ENCODE results near the gene ZBTB22.

DNA sequence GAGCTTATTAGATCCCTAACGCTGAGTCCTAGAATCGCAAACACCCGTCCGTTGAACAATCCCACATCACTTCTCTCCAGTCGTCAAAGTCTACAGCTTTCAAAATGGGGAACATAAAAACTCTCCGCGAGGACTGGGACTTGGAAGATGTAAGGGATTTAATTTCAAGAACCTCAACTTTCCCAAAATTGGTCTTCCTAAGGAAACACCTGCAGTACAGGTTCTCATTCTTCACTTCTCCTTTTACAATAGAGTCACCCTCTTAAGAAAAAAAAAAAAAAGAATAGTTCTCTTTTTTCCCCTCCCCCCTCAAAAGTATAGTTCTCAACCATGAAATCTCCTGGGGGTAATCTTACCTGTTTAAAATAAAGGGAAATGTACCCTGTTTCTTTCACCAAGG, 6.6 kb upstream of the ZBTB22 start:
- TF ChIP-seq, protein P1, sequence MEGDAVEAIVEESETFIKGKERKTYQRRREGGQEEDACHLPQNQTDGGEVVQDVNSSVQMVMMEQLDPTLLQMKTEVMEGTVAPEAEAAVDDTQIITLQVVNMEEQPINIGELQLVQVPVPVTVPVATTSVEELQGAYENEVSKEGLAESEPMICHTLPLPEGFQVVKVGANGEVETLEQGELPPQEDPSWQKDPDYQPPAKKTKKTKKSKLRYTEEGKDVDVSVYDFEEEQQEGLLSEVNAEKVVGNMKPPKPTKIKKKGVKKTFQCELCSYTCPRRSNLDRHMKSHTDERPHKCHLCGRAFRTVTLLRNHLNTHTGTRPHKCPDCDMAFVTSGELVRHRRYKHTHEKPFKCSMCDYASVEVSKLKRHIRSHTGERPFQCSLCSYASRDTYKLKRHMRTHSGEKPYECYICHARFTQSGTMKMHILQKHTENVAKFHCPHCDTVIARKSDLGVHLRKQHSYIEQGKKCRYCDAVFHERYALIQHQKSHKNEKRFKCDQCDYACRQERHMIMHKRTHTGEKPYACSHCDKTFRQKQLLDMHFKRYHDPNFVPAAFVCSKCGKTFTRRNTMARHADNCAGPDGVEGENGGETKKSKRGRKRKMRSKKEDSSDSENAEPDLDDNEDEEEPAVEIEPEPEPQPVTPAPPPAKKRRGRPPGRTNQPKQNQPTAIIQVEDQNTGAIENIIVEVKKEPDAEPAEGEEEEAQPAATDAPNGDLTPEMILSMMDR (IDR thresholded peaks at IDR 0.05): no peak
- TF ChIP-seq POLR2A (IDR thresholded peaks at IDR 0.05): no peak

Measured in breast epithelium (tissue), 3 donors.